HUES48 (cell line): ENCODE measurements around the gene TMC5.

Experiments
- H3K27ac ChIP-seq: one replicate; pipeline ENCODE4 v1.7.0; 2013; ENCODE audit warnings: low read depth, low read length, inconsistent platforms
- H3K27me3 ChIP-seq: 2 replicates; pipeline ENCODE4 v1.6.1; 2013; ENCODE audit warnings: mild to moderate bottlenecking, low read length; ENCODE audit not compliant: control insufficient read depth, insufficient read depth
- H3K36me3 ChIP-seq: 2 replicates; pipeline ENCODE4 v1.6.1; 2013; ENCODE audit warnings: low read length; ENCODE audit not compliant: control insufficient read depth, insufficient read depth
- H3K4me1 ChIP-seq: 2 replicates; pipeline ENCODE4 v1.6.1; 2013; ENCODE audit warnings: mild to moderate bottlenecking, low read length; ENCODE audit not compliant: control insufficient read depth, insufficient read depth
- H3K4me3 ChIP-seq: 2 replicates; pipeline ENCODE4 v1.5.1; 2013; ENCODE audit warnings: mild to moderate bottlenecking, low read depth, low read length
- H3K9ac ChIP-seq: 2 replicates; pipeline ENCODE4 v1.6.1; 2013; ENCODE audit warnings: mild to moderate bottlenecking, low read depth, low read length, moderate library complexity
- H3K9me3 ChIP-seq: 2 replicates; pipeline ENCODE4 v1.6.1; 2013; ENCODE audit warnings: low read length; ENCODE audit not compliant: control insufficient read depth, insufficient read depth

TMC5 gene

GRCh38 chr16:19522397-19522732 is 104.7 kb downstream of the TMC5 start:
- H3K27ac ChIP-seq: no peak overlapping the region
- H3K9ac ChIP-seq: no peak overlapping the region
- peak overlapping the region; percentile 84 for H3K4me3 ChIP-seq
- peaks cover 9% of the 10 kb centered on the region for H3K36me3 ChIP-seq
- H3K9me3 ChIP-seq: no peaks in the 10 kb centered on the region
- no peaks in the 10 kb centered on the region for H3K27me3 ChIP-seq
- peaks cover 24% of the 10 kb centered on the region for H3K4me1 ChIP-seq

- H3K27ac ChIP-seq: no peak overlapping the region
- H3K9ac ChIP-seq: no peak overlapping the region
- H3K4me1 ChIP-seq: peaks cover 24% of the 10 kb centered on the region
- peaks cover 9% of the 10 kb centered on the region for H3K36me3 ChIP-seq
- H3K4me3 ChIP-seq: peak overlapping the region; percentile 84; the same call in 1 of the 2 replicates
- no peaks in the 10 kb centered on the region for H3K9me3 ChIP-seq
- no peaks in the 10 kb centered on the region for H3K27me3 ChIP-seq
Measured at GRCh38 chr16:19522760-19523159, 105.1 kb downstream of the TMC5 start.

GRCh38 chr16:19523184-19523558 is 105.5 kb downstream of the TMC5 start:
- Histone ChIP-seq H3K36me3 (peaks cover 13% of the 10 kb centered on the region), H3K27me3 (no peaks in the 10 kb centered on the region), H3K4me1 (peaks cover 24% of the 10 kb centered on the region), H3K4me3 (no peak overlapping the region), H3K9ac (no peak overlapping the region), H3K27ac (no peak overlapping the region), H3K9me3 (no peaks in the 10 kb centered on the region)

GRCh38 chr16:19523559-19524355 is 106.1 kb downstream of the TMC5 start, which contains the start of gene CCP110:
Gene CCP110, plus strand, starts transcription at chr16:19523942. Its CDS starts 3,940 bp downstream, at chr16:19527882.
- Histone ChIP-seq H3K27me3 (no peaks in the 10 kb centered on the region), H3K36me3 (peaks cover 16% of the 10 kb centered on the region), H3K9ac (peak within 1 kb of the TSS; percentile 54), H3K4me3 (peak within 1 kb of the TSS; percentile 97), H3K4me1 (peaks cover 24% of the 10 kb centered on the region), H3K27ac (peak within 1 kb of the TSS; percentile 66), H3K9me3 (no peaks in the 10 kb centered on the region)

GRCh38 chr16:19524356-19524615 is 106.6 kb downstream of the TMC5 start:
- Histone ChIP-seq H3K9me3 (no peaks in the 10 kb centered on the region), H3K36me3 (peaks cover 22% of the 10 kb centered on the region), H3K27ac (peak overlapping the region; percentile 66), H3K4me1 (peaks cover 24% of the 10 kb centered on the region), H3K9ac (peak overlapping the region; percentile 54), H3K27me3 (no peaks in the 10 kb centered on the region), H3K4me3 (peak overlapping the region; percentile 97)

- Histone ChIP-seq H3K4me1 (peaks cover 24% of the 10 kb centered on the region), H3K27me3 (no peaks in the 10 kb centered on the region), H3K36me3 (peaks cover 23% of the 10 kb centered on the region), H3K9me3 (no peaks in the 10 kb centered on the region), H3K27ac (peak overlapping the region; percentile 66), H3K4me3 (peak overlapping the region; percentile 97), H3K9ac (peak overlapping the region; percentile 54)
Measured at GRCh38 chr16:19524616-19525384, 107.1 kb downstream of the TMC5 start.

- H3K27me3 ChIP-seq: no peaks in the 10 kb centered on the region
- no peak overlapping the region for H3K27ac ChIP-seq
- peak overlapping the region; percentile 97 for H3K4me3 ChIP-seq
- H3K36me3 ChIP-seq: peaks cover 27% of the 10 kb centered on the region
- H3K4me1 ChIP-seq: peaks cover 24% of the 10 kb centered on the region
- H3K9ac ChIP-seq: no peak overlapping the region
- H3K9me3 ChIP-seq: no peaks in the 10 kb centered on the region
Measured at GRCh38 chr16:19525385-19525723, 107.7 kb downstream of the TMC5 start.

- no peak overlapping the region for H3K9ac ChIP-seq
- H3K27ac ChIP-seq: no peak overlapping the region
Measured at GRCh38 chr16:19527161-19527560, 109.5 kb downstream of the TMC5 start.

GRCh38 chr16:19528666-19529065 is 111.0 kb downstream of the TMC5 start:
- H3K27ac ChIP-seq: no peak overlapping the region
- H3K4me1 ChIP-seq: peaks cover 19% of the 10 kb centered on the region; the same call in 1 of the 2 replicates
- H3K9ac ChIP-seq: no peak overlapping the region
- H3K27me3 ChIP-seq: no peaks in the 10 kb centered on the region
- peaks cover 40% of the 10 kb centered on the region for H3K36me3 ChIP-seq
- no peaks in the 10 kb centered on the region for H3K9me3 ChIP-seq
- H3K4me3 ChIP-seq: no peak overlapping the region

More at GRCh38 chr16:19527161-19527560, 109.5 kb downstream of the TMC5 start:
- peaks cover 16% of the 10 kb centered on the region for H3K4me1 ChIP-seq
- H3K36me3 ChIP-seq: peaks cover 29% of the 10 kb centered on the region
- H3K9me3 ChIP-seq: no peaks in the 10 kb centered on the region
- no peak overlapping the region for H3K4me3 ChIP-seq
- H3K27me3 ChIP-seq: no peaks in the 10 kb centered on the region

- peaks cover 14% of the 10 kb centered on the region; the same call in 1 of the 2 replicates for H3K4me1 ChIP-seq
- H3K9ac ChIP-seq: no peak overlapping the region
- no peak overlapping the region for H3K4me3 ChIP-seq
- no peaks in the 10 kb centered on the region for H3K9me3 ChIP-seq
- peaks cover 64% of the 10 kb centered on the region for H3K36me3 ChIP-seq
- no peaks in the 10 kb centered on the region for H3K27me3 ChIP-seq
- H3K27ac ChIP-seq: no peak overlapping the region
Measured at GRCh38 chr16:19532601-19533000, 114.9 kb downstream of the TMC5 start.

- H3K27ac ChIP-seq: no peak overlapping the region
- H3K9me3 ChIP-seq: no peaks in the 10 kb centered on the region
- no peaks in the 10 kb centered on the region for H3K4me1 ChIP-seq
- peaks cover 80% of the 10 kb centered on the region for H3K36me3 ChIP-seq
- no peak overlapping the region for H3K4me3 ChIP-seq
- H3K9ac ChIP-seq: no peak overlapping the region
- H3K27me3 ChIP-seq: no peaks in the 10 kb centered on the region
Measured at GRCh38 chr16:19540241-19540970, 122.7 kb downstream of the TMC5 start.
